Measurements from ENCODE around the gene B3GAT2.

B3GAT2 gene

GRCh38 chr6:70841112-70841511, 115.7 kb downstream of the B3GAT2 start:
- no peak for DNase-seq

- DNase-seq: no peak
These were observed 117.3 kb downstream of the B3GAT2 start for GRCh38 chr6:70839286-70840266.

- no peak for DNase-seq
These were observed 118.0 kb downstream of the B3GAT2 start for GRCh38 chr6:70838907-70839285.

GRCh38 chr6:70834520-70834919, 122.3 kb downstream of the B3GAT2 start:
- DNase-seq: no peak

GRCh38 chr6:70831427-70831826, 125.4 kb downstream of the B3GAT2 start:
- no peak for DNase-seq

GRCh38 chr6:70823651-70824050, 133.2 kb downstream of the B3GAT2 start:
- DNase-seq: no peak

- DNase-seq: no peak
These were observed 135.1 kb downstream of the B3GAT2 start for GRCh38 chr6:70821751-70822150.

GRCh38 chr6:70820778-70821177, 136.1 kb downstream of the B3GAT2 start:
- no peak for DNase-seq

GRCh38 chr6:70819646-70820045, 137.2 kb downstream of the B3GAT2 start:
- DNase-seq: no peak

GRCh38 chr6:70813885-70814284, 143.0 kb downstream of the B3GAT2 start:
- DNase-seq: no peak

- no peak for DNase-seq
These were observed 145.1 kb downstream of the B3GAT2 start for GRCh38 chr6:70811788-70812187.
